ENCODE data around the gene RALBP1. TPM values are rescaled to one million over a fixed set of nuclear protein-coding genes. Genes with fewer than 3 reads are reported as not detected.

The RALBP1 gene
- total RNA-seq, 2 donors from 2014 or later, result 58.2 to 64.8 TPM

GRCh38 chr18:9516437-9517064, 41.2 kb downstream of the RALBP1 start:
- H3K4me3 ChIP-seq, result no peak overlapping the region
- TF ChIP-seq POLR2AphosphoS5 (IDR thresholded peaks at IDR 0.05) (peak; percentile 30), CTCF (IDR thresholded peaks at IDR 0.05) (peak; percentile 70 to 78 (median 76)), POLR2A (IDR thresholded peaks at IDR 0.05) (no peak)
- H3K9me3 ChIP-seq, result no peaks in the 10 kb centered on the region
- intact Hi-C loops (cut with DNase I), result loop anchor here (2.0 to 10.0 kb wide), 3 partner anchors 152 to 442 kb away; no protein-coding TSS in a partner anchor
- no peak overlapping the region for H3K27ac ChIP-seq
- no peaks in the 10 kb centered on the region for H3K27me3 ChIP-seq (replicated peaks; ENCODE audit: insufficient read depth)
- DNase-seq (ENCODE audit: low spot score), result no peak
- WGBS, result 75% methylated on average over 4 of the region's 4 CpGs
- no peaks in the 10 kb centered on the region for H3K36me3 ChIP-seq
- no peaks in the 10 kb centered on the region for H3K4me1 ChIP-seq (replicated peaks)

DNA sequence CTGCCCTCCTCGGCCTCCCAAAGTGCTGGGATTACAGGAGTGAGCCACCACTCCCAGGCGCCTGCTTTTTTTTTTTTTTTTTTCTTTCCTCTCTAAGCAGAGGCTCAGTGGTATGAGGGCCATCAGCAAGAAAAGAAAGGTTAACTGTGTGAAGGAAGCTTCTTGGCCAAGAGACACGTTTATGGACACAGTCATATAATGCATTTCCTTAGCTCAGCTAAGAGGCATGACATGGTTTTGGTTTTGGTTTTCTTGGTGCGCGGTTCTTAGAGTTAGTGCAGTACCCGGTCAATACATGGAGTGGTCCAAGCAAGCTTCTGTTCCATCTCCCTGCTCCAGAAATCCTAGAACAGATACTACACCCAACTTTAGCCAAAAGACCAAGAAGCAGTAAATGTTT, 42.6 kb downstream of the RALBP1 start:
- 87% methylated on average over 6 of the region's 6 CpGs for WGBS
- H3K27me3 ChIP-seq (replicated peaks; ENCODE audit: insufficient read depth), result no peaks in the 10 kb centered on the region
- H3K36me3 ChIP-seq, result no peaks in the 10 kb centered on the region
- DNase-seq (ENCODE audit: low spot score), result no peak
- intact Hi-C loops (cut with DNase I), result loop anchor here (2.0 to 10.0 kb wide), 3 partner anchors 153 to 443 kb away; no protein-coding TSS in a partner anchor
- H3K9me3 ChIP-seq, result no peaks in the 10 kb centered on the region
- H3K4me3 ChIP-seq, result no peak overlapping the region
- H3K4me1 ChIP-seq (replicated peaks), result no peaks in the 10 kb centered on the region
- TF ChIP-seq POLR2A (IDR thresholded peaks at IDR 0.05) (no peak), CTCF (IDR thresholded peaks at IDR 0.05) (no peak), POLR2AphosphoS5 (IDR thresholded peaks at IDR 0.05) (no peak)
- no peak overlapping the region for H3K27ac ChIP-seq

- Histone ChIP-seq H3K27ac (no peak overlapping the region), H3K4me1 (replicated peaks) (no peaks in the 10 kb centered on the region), H3K4me3 (no peak overlapping the region), H3K27me3 (replicated peaks; ENCODE audit: insufficient read depth) (no peaks in the 10 kb centered on the region), H3K36me3 (no peaks in the 10 kb centered on the region), H3K9me3 (no peaks in the 10 kb centered on the region)
- TF ChIP-seq POLR2A (IDR thresholded peaks at IDR 0.05) (no peak), CTCF (IDR thresholded peaks at IDR 0.05) (no peak), POLR2AphosphoS5 (IDR thresholded peaks at IDR 0.05) (no peak)
- WGBS, result 55% methylated on average over 1 of the region's 1 CpG
- intact Hi-C loops (cut with DNase I), result loop anchor here (10.0 kb wide), 2 partner anchors 155 to 375 kb away; no protein-coding TSS in a partner anchor
- no peak for DNase-seq (ENCODE audit: low spot score)
Measured at GRCh38 chr18:9519399-9519798, 44.1 kb downstream of the RALBP1 start.

- Histone ChIP-seq H3K27ac (no peak overlapping the region), H3K27me3 (replicated peaks; ENCODE audit: insufficient read depth) (no peaks in the 10 kb centered on the region), H3K4me1 (replicated peaks) (no peaks in the 10 kb centered on the region), H3K36me3 (no peaks in the 10 kb centered on the region), H3K4me3 (no peak overlapping the region), H3K9me3 (no peaks in the 10 kb centered on the region)
- WGBS, result 77% methylated on average over 3 of the region's 3 CpGs
- TF ChIP-seq CTCF (IDR thresholded peaks at IDR 0.05) (no peak), POLR2AphosphoS5 (IDR thresholded peaks at IDR 0.05) (no peak), POLR2A (IDR thresholded peaks at IDR 0.05) (no peak)
- intact Hi-C loops (cut with DNase I), result no loop called here
- DNase-seq (ENCODE audit: low spot score), result no peak
Measured at GRCh38 chr18:9520666-9521065, 45.4 kb downstream of the RALBP1 start.

GRCh38 chr18:9521770-9522169, 46.5 kb downstream of the RALBP1 start:
- Histone ChIP-seq H3K27me3 (replicated peaks; ENCODE audit: insufficient read depth) (no peaks in the 10 kb centered on the region), H3K4me3 (no peak overlapping the region)

More at GRCh38 chr18:9521770-9522169, 46.5 kb downstream of the RALBP1 start:
- DNase-seq (ENCODE audit: low spot score), result no peak
- H3K36me3 ChIP-seq, result no peaks in the 10 kb centered on the region
- 88% methylated on average over 7 of the region's 7 CpGs for WGBS
- H3K9me3 ChIP-seq, result no peaks in the 10 kb centered on the region
- H3K4me1 ChIP-seq (replicated peaks), result no peaks in the 10 kb centered on the region
- H3K27ac ChIP-seq, result no peak overlapping the region
- TF ChIP-seq POLR2AphosphoS5 (IDR thresholded peaks at IDR 0.05) (no peak), POLR2A (IDR thresholded peaks at IDR 0.05) (no peak), CTCF (IDR thresholded peaks at IDR 0.05) (no peak)
- intact Hi-C loops (cut with DNase I), result no loop called here
